Measurements from ENCODE around the gene EIF4E2. TPM values are rescaled to one million over a fixed set of nuclear protein-coding genes. Genes with fewer than 3 reads are reported as not detected.

The EIF4E2 gene
- total and polyA plus RNA-seq, 2 donors (not counting 3 experiments of a cell fraction or from before 2014, with no cell fraction given), result 50.0 to 96.5 TPM

DNA sequence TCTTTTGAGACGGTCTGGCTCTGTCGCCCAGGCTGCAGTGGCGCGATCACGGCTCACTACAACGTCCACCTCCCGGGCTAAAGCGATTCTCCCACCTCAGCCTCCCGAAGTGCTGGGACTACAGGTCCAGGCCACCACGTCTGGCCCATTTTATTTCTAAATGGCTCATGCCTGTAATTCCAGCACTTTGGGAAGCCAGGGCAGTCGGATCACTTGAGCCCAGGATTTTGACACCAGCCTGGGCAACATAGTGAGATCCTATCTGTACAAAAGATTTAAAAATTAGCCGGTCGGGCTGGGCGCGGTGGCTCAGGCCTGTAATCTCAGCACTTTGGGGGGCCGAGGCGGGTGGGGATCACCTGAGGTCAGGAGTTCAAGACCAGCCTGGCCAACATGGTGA, 56.5 kb downstream of the EIF4E2 start:
- Histone ChIP-seq H3K27me3 (ENCODE audit: control insufficient read depth in 2 of 2, insufficient read depth in 2 of 2, low read length in 2 of 2) (peaks cover 0 to 2% of the 10 kb centered on the region in 2 experiments), H3K4me1 (ENCODE audit: control insufficient read depth, extremely low read depth, insufficient read depth, low read length) (no peaks in the 10 kb centered on the region), H3K27ac (ENCODE audit: insufficient read depth, low read depth, low read length) (no peak overlapping the region), H3K9me3 (replicated peaks; ENCODE audit: control insufficient read depth, insufficient read depth, low read length) (no peaks in the 10 kb centered on the region), H3K4me2 (ENCODE audit: insufficient read depth, low read length) (no peak overlapping the region), H3K9ac (replicated peaks; ENCODE audit: extremely low read depth, insufficient read depth, low read length) (no peak overlapping the region), H3K9me1 (replicated peaks; ENCODE audit: control insufficient read depth, extremely low read depth, insufficient read depth, low read length) (no peaks in the 10 kb centered on the region), H3K79me2 (ENCODE audit: control insufficient read depth, insufficient read depth, low read length) (no peaks in the 10 kb centered on the region), H3K36me3 (ENCODE audit: control insufficient read depth in 2 of 2, extremely low read depth in 1 of 2, insufficient read depth in 2 of 2, low read length in 2 of 2) (no peaks in the 10 kb centered on the region), H2AFZ (ENCODE audit: low read depth, low read length) (no peak overlapping the region), H3K4me3 (replicated peaks in 1 of 3; ENCODE audit: insufficient read depth in 1 of 3, low read depth in 1 of 3, low read length in 3 of 3) (no peak overlapping the region), H4K20me1 (replicated peaks; ENCODE audit: control insufficient read depth, extremely low read depth, insufficient read depth, low read length) (no peaks in the 10 kb centered on the region)
- FAIRE-seq (no peak), DNase-seq (ENCODE audit: low read depth, low spot score) (no peak)
- intact Hi-C loops (cut with micrococcal nuclease) (loop anchor here (2.0 to 10.0 kb wide), 5 partner anchors 62 to 835 kb away; no protein-coding TSS in a partner anchor), dilution Hi-C loops (cut with MboI; ENCODE audit: extremely low pct_ligation_motif_present, low sequenced_read_pairs) (no loop called here)
- ChIA-PET POLR2A (no interaction called here), CTCF (interaction anchor here (0.8 kb wide), 1 partner anchor 24 kb away, joined by 3 read pairs; no protein-coding TSS in a partner anchor)
- TF ChIP-seq, protein P1, sequence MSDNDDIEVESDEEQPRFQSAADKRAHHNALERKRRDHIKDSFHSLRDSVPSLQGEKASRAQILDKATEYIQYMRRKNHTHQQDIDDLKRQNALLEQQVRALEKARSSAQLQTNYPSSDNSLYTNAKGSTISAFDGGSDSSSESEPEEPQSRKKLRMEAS (IDR thresholded peaks at IDR 0.05; ENCODE audit: insufficient read depth, insufficient read length), result no peak
- no peak for TF ChIP-seq FOS (IDR thresholded peaks at IDR 0.05; ENCODE audit: borderline replicate concordance, insufficient read depth, low read length)
- TF ChIP-seq JUN (IDR thresholded peaks at IDR 0.05; ENCODE audit: borderline replicate concordance, insufficient read depth, insufficient read length, low read depth), result no peak
- no peak for TF ChIP-seq MYC (IDR thresholded peaks at IDR 0.05; ENCODE audit: low read depth, low read length)
- no peak for TF ChIP-seq GATA2 (IDR thresholded peaks at IDR 0.05; ENCODE audit: insufficient read depth, insufficient read length, low read depth, low read length)
- no peak for TF ChIP-seq POLR2A (IDR thresholded peaks at IDR 0.05; ENCODE audit: low read depth, low read length)
- TF ChIP-seq, protein P2, sequence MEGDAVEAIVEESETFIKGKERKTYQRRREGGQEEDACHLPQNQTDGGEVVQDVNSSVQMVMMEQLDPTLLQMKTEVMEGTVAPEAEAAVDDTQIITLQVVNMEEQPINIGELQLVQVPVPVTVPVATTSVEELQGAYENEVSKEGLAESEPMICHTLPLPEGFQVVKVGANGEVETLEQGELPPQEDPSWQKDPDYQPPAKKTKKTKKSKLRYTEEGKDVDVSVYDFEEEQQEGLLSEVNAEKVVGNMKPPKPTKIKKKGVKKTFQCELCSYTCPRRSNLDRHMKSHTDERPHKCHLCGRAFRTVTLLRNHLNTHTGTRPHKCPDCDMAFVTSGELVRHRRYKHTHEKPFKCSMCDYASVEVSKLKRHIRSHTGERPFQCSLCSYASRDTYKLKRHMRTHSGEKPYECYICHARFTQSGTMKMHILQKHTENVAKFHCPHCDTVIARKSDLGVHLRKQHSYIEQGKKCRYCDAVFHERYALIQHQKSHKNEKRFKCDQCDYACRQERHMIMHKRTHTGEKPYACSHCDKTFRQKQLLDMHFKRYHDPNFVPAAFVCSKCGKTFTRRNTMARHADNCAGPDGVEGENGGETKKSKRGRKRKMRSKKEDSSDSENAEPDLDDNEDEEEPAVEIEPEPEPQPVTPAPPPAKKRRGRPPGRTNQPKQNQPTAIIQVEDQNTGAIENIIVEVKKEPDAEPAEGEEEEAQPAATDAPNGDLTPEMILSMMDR (IDR thresholded peaks at IDR 0.05; ENCODE audit: extremely low read depth in 1 of 2, insufficient read depth in 1 of 2, low read depth in 1 of 2, low read length in 2 of 2), result no peak
- TF ChIP-seq EZH2 (IDR thresholded peaks at IDR 0.05; ENCODE audit: borderline replicate concordance, low read depth, low read length, severe bottlenecking), result no peak
- no peak for TF ChIP-seq POLR2AphosphoS5 (IDR thresholded peaks at IDR 0.05; ENCODE audit: insufficient read depth, low read depth, low read length)
- no TSS peak for BruUV-seq (replicated peaks)

Measured in endothelial cell of umbilical vein (primary cell).